Measurements from ENCODE around the gene DDX39A.

DNA sequence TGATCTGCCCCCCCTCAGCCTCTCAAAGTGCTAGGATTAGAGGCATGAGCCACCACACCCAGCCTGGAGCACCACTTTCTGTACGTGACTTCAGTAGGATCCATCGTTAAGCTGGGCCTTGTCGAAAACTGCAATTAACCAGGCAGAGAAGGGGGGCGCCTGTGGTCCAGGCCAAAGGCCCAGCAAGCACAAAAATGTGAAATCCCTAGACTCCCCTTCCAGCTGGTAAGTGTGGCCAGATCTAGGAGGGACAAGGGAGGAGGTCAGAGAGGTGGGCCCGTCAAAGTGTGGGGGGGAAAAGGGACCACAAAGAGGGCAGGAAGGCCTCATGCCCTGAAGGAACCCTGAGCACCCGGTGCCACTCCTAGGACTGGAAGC lies 13.8 kb downstream of the DDX39A start:
- TF ChIP-seq POLR2AphosphoS5 (IDR thresholded peaks at IDR 0.05) (no peak), EZH2 (IDR thresholded peaks at IDR 0.05; ENCODE audit: borderline replicate concordance, insufficient read depth, low read length, poor library complexity, severe bottlenecking) (no peak)
- TF ChIP-seq, protein P1, sequence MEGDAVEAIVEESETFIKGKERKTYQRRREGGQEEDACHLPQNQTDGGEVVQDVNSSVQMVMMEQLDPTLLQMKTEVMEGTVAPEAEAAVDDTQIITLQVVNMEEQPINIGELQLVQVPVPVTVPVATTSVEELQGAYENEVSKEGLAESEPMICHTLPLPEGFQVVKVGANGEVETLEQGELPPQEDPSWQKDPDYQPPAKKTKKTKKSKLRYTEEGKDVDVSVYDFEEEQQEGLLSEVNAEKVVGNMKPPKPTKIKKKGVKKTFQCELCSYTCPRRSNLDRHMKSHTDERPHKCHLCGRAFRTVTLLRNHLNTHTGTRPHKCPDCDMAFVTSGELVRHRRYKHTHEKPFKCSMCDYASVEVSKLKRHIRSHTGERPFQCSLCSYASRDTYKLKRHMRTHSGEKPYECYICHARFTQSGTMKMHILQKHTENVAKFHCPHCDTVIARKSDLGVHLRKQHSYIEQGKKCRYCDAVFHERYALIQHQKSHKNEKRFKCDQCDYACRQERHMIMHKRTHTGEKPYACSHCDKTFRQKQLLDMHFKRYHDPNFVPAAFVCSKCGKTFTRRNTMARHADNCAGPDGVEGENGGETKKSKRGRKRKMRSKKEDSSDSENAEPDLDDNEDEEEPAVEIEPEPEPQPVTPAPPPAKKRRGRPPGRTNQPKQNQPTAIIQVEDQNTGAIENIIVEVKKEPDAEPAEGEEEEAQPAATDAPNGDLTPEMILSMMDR (IDR thresholded peaks at IDR 0.05; ENCODE audit: poor library complexity, severe bottlenecking), result no peak
